Measurements from ENCODE around the gene FLAD1.
A peak's percentile ranks its signal among the peaks of the same experiment; 100 is the strongest.

GRCh38 chr1:155002464-155003226, 19.5 kb downstream of the FLAD1 start, which contains the start of gene ZBTB7B:
- TF ChIP-seq CTCF (IDR thresholded peaks at IDR 0.05) (peak in 2 of 6 experiments; percentile 5 to 23), POLR2A (IDR thresholded peaks at IDR 0.05) (no peak)

Data from adrenal gland (tissue), 5 donors.